ENCODE data around the gene RNF152.

- no peak for TF ChIP-seq CTCF (tag by site-specific recombination; IDR thresholded peaks at IDR 0.05)
- TF ChIP-seq ZNF350 (tag by site-specific recombination; IDR thresholded peaks at IDR 0.05): no peak
- TF ChIP-seq YY1 (tag by site-specific recombination; IDR thresholded peaks at IDR 0.05): no peak
- TF ChIP-seq ZNF16 (tag by site-specific recombination; IDR thresholded peaks at IDR 0.05; ENCODE audit: low read depth): no peak
- no peak for TF ChIP-seq ZNF274 (IDR thresholded peaks at IDR 0.05; ENCODE audit: low read length)
- no peak for TF ChIP-seq ZNF274 (tag by site-specific recombination; IDR thresholded peaks at IDR 0.05; ENCODE audit: borderline replicate concordance)
- TF ChIP-seq IKZF3 (tag by site-specific recombination; IDR thresholded peaks at IDR 0.05): no peak
- TF ChIP-seq ZNF266 (tag by site-specific recombination; IDR thresholded peaks at IDR 0.05; ENCODE audit: low read depth): no peak
- no peak for TF ChIP-seq ZNF121 (tag by site-specific recombination; IDR thresholded peaks at IDR 0.05)
- TF ChIP-seq ZNF19 (tag by site-specific recombination; IDR thresholded peaks at IDR 0.05; ENCODE audit: low read depth): no peak
- no peak for TF ChIP-seq KLF10 (tag by site-specific recombination; IDR thresholded peaks at IDR 0.05)
These were observed 15.9 kb downstream of the RNF152 start for GRCh38 chr18:61876899-61877298.

Measured in HEK293 (cell line).